ENCODE results near the gene DAB2IP.

The DAB2IP gene

GRCh38 chr9:121645003-121645402 lies 6.4 kb upstream of the DAB2IP start:
- no peak for DNase-seq (ENCODE audit: low read depth)

DNA sequence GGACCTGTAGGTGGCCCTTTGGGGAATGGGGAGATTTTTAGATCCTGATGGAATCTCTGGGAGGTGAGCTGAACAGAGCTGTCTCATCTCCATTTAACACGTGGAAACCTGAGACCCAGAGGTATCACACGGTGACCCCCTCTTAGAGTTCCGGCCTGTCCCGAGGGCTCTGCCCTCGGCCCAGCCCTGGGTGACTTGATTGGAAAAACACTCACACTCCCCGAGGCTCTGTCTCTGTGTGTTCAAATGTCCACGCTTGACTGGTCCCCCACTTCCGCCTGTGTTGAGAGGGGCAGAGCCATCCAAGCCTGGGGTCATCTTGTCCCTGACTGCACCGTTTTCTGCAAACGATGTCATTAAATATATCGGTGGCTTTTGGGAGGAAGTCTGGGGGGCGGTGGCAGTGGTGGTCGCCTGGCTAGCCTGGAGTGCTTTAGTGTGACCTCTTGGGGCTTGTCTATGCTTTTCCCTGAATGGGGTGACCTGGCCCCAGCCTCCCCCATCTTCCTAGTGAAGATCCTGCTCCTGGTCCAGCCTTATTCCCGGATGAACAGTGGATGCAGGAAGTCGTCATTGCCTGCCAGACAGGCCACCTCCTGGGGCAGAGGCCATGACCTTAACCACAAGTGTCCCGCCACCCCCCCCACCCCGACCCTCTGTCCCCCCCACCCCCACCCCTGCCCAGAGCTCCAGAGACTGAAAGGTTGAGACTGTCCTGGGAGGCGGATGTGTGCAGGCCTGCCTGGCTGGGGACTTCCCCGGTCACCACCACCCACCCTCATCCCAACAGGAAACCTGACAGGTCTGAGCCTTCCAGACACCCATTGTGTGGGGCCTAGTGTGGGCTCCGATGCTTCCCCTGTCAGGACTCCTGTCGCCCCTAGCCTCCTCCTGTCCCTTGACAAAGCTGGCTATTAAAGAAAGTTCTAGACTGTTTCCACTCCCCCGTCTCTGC lies 5.3 kb upstream of the DAB2IP start:
- no peak for DNase-seq (ENCODE audit: low read depth)

- no peak for DNase-seq (ENCODE audit: low read depth)
These were observed 4.4 kb upstream of the DAB2IP start for GRCh38 chr9:121646992-121647391.

- no peak for DNase-seq (ENCODE audit: low read depth)
These were observed 3.3 kb upstream of the DAB2IP start for GRCh38 chr9:121648172-121648571.

DNA sequence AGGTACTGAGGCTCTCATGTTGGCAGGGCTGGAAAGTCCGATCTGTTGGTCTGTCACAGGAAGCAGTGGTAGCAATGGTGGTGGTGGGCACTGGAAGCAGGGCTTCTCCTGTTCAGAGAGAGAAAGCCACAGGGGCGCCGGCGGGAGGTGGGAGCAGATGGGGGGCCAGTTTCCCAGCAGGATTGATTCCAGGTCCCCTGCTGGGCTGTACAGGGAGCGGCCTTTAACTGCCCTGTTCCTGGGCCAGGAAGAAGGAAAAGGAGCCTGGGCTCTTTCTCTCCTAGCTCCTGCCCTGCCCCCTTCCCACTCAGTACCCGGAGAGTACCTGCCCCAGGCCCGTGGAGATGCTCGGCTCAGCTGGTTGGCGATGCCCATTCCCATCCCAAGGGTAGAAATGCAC lies 2.6 kb upstream of the DAB2IP start:
- DNase-seq (ENCODE audit: low read depth): no peak

GRCh38 chr9:121649476-121650216 lies 1.8 kb upstream of the DAB2IP start:
- DNase-seq (ENCODE audit: low read depth): no peak

GRCh38 chr9:121650217-121651007 lies 1.0 kb upstream of the DAB2IP start:
- no peak for DNase-seq (ENCODE audit: low read depth)

DNA sequence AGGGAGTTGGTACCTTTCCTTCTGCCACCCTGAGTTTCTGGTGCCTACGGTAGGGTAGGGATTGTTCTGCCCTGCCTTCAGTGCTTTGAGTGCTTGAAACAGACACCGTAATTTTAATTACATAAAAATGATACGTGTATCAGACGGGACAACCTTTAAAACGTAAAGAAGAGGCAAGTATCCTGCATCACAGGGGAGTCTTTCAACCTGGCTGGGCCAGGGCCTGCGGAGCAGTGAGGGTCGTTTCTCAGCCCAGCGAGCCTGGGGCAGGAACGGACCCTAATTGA lies 483 bp upstream of the DAB2IP start:
- no peak for DNase-seq (ENCODE audit: low read depth)

GRCh38 chr9:121652021-121652837 lies 795 bp downstream of the DAB2IP start:
- no peak for DNase-seq (ENCODE audit: low read depth)

DNA sequence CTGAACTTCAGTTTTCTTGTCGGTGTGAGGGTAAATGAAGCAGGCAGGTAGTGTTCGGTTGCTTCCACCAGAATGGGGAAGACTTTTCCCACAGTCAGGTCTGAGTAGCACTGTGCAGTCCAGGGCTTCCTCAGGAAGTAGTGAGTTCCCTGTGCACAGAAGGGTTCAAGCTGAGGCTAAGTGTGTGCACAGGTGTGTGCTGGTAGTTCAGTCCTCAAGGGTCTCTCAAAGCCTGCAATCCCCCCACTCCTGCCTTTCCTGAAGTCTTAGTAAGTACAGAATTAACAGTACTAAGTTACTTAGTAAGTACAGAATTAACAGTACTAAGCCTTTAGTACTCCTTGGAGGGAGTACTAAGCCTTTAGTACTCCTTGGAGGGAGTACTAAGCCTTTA lies 1.4 kb downstream of the DAB2IP start:
- DNase-seq (ENCODE audit: low read depth): no peak

- DNase-seq (ENCODE audit: low read depth): no peak
These were observed 3.2 kb downstream of the DAB2IP start for GRCh38 chr9:121654499-121655140.

- DNase-seq (ENCODE audit: low read depth): no peak
These were observed 3.9 kb downstream of the DAB2IP start for GRCh38 chr9:121655231-121655755.

GRCh38 chr9:121656941-121657470 lies 5.6 kb downstream of the DAB2IP start:
- no peak for DNase-seq (ENCODE audit: low read depth)

- no peak for DNase-seq (ENCODE audit: low read depth)
These were observed 6.7 kb downstream of the DAB2IP start for GRCh38 chr9:121658166-121658565.

DNA sequence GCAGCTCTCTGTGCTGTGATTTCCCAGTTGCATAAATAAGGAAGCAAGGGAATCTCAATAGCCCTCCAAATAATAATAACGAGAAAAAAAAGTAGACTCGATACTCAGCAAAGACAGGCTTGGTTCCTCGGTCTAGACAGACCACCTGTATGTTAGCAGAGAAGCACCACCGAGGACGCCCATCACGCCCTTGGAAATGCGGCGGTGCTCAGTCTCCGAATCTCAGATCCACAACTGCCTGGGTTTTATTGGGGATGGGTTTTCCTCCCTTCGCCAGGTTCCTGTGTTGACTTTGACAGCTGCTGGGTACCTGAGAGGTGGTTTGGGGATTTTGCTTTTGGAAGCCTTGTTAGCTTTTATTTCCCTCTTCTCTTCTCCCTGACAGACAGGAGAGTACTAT lies 7.2 kb downstream of the DAB2IP start:
- no peak for DNase-seq (ENCODE audit: low read depth)

DNA sequence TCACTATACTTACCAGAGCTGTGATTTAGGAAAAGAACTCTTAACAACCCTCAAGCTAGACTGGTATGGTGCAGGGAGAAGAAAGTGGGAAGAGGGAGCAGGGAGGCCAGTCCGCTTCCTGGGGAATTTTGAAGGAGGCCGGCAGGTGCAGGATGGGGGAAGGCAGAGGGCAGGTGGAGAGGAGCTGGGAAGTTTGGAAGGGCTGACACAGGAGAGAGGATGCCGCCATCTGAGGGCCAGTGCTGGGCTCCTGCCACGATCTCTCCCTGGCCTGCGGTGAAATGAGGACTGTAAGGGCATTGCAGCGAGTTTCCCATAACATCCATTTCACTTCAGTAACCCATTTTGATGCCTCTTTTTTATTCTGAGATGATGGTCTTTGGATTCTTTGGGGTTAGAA lies 8.9 kb downstream of the DAB2IP start:
- DNase-seq (ENCODE audit: low read depth): no peak

- DNase-seq (ENCODE audit: low read depth): no peak
These were observed 9.4 kb downstream of the DAB2IP start for GRCh38 chr9:121660876-121661275.

DNA sequence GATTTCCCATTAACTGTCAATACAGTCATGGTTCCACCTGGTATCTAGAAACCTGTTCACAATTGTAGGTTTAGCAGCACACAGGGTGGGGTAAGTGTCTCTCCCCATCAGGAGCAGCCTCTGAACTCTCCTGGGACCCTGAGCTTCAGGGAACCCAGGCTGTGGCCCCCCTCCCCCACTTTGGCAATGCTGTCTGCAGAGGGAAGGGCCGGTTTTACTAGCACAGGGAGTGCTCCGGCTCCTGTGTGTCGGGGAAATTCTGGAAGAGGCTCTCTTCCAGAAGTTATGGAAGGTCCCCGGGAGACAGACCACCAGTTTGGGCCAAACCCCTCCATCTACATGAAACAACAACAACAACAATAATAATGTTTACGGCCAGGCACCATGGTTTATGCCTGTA lies 9.9 kb downstream of the DAB2IP start:
- no peak for DNase-seq (ENCODE audit: low read depth)

- no peak for DNase-seq (ENCODE audit: low read depth)
These were observed 10.9 kb downstream of the DAB2IP start for GRCh38 chr9:121662359-121662758.

GRCh38 chr9:121662891-121663580 lies 11.6 kb downstream of the DAB2IP start:
- DNase-seq (ENCODE audit: low read depth): no peak
